Mammary epithelial cell (primary cell): ENCODE data around the gene INPP5D.

Experiments used
- CTCF ChIP-seq, 2 donors: IDR thresholded peaks in 1 of 2; conservative IDR thresholded peaks in 1 of 2; 2 replicates each; pipeline ENCODE4 v1.5.1; 2011 to 2012; ENCODE audit warnings: inconsistent platforms in 2 of 2, low read length in 2 of 2, mild to moderate bottlenecking in 2 of 2, control low read depth in 1 of 2, low read depth in 1 of 2; ENCODE audit not compliant: insufficient read depth in 1 of 2; ENCODE audit errors: extremely low read depth in 1 of 2
- EZH2 ChIP-seq: IDR thresholded peaks from 2 replicates; pipeline ENCODE4 v1.6.1; 2012; ENCODE audit warnings: low read length, inconsistent platforms, borderline replicate concordance

DNA sequence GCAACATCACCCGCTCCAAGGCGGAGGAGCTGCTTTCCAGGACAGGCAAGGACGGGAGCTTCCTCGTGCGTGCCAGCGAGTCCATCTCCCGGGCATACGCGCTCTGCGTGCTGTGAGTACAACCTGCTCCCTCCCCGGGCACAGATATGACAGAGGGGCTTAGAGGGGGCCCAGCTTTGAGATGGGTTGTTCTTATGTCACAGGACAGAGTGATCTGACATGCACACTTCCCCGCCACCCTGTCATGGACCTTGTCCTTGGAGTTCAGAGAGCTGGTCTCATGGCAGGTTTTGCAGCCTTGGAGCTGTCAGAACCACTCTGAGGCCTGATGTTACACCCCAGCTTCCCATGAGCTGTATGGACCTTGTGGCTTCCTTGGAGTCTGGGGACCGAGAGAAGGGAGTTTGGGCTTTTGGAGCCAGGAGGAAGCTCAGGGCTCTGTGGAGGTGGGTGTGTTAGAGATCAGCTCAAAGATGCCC is 398 bp downstream of the INPP5D start:
- TF ChIP-seq CTCF (conservative IDR thresholded peaks at IDR 0.05 in 1 of 2, IDR thresholded peaks at IDR 0.05 in 1 of 2; ENCODE audit: extremely low read depth in 1 of 2, insufficient read depth in 1 of 2, low read depth in 1 of 2, low read length in 2 of 2) (no peak), EZH2 (no peak)
